ENCODE data around the gene FNBP1L.

FNBP1L gene

DNA sequence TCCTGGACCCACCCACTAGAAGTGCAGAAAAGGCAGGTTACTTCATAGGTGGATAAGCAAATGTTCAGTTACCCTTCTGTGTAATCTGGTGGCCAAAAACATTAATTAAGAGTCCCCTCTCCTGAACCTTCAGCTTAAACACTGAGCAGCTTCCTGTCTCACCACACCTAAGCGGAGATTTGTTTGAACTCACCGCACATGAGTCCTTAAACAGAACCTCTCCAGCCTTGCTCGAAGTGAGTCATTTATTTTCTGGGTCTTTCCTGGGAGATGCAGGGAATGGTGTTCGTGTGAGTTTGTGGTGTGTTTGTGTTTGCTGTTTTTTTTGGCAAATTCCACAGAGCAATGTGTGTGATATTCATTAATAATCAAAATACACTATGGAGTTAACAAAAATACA is 7.6 kb upstream of the FNBP1L start:
- DNase-seq (ENCODE audit: low read depth), result no peak
- TF ChIP-seq CTCF (IDR thresholded peaks at IDR 0.05; ENCODE audit: low read depth, low read length, missing control alignments), result no peak
- in situ Hi-C loops (cut with HindIII; ENCODE audit: low sequenced_read_pairs), result no loop called here

GRCh38 chr1:93440706-93441105 is 7.2 kb upstream of the FNBP1L start:
- in situ Hi-C loops (cut with HindIII; ENCODE audit: low sequenced_read_pairs), result no loop called here
- DNase-seq (ENCODE audit: low read depth), result no peak
- no peak overlapping the region for H3K4me3 ChIP-seq (ENCODE audit: low read depth, low read length)
- no peak for TF ChIP-seq CTCF (IDR thresholded peaks at IDR 0.05; ENCODE audit: low read depth, low read length, missing control alignments)

More for the DNA sequence above, 7.6 kb upstream of the FNBP1L start:
- no peak overlapping the region for H3K4me3 ChIP-seq (ENCODE audit: low read depth, low read length)

DNA sequence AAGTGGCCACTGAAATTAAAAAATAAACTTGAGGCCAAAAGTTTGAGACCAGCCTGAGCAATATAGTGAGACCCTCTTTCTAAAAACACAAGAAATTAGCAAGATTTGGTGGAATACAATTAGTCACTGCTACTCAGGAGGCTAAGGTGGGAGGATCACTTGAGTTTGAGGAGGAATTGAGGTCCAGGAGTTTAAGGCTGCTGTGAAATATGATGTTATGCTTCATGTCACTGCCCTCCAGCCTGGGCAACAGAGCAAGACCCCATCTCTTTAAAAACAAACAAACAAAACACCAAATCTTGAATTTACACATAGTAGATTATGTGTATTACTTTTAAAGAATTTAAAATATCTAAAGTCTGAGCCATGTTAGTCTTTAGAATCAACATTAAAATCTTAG is 6.3 kb upstream of the FNBP1L start:
- no peak for TF ChIP-seq CTCF (IDR thresholded peaks at IDR 0.05; ENCODE audit: low read depth, low read length, missing control alignments)
- in situ Hi-C loops (cut with HindIII; ENCODE audit: low sequenced_read_pairs), result no loop called here
- no peak for DNase-seq (ENCODE audit: low read depth)
- no peak overlapping the region for H3K4me3 ChIP-seq (ENCODE audit: low read depth, low read length)

- no peak for DNase-seq (ENCODE audit: low read depth)
- TF ChIP-seq CTCF (IDR thresholded peaks at IDR 0.05; ENCODE audit: low read depth, low read length, missing control alignments), result no peak
- H3K4me3 ChIP-seq (ENCODE audit: low read depth, low read length), result no peak overlapping the region
- in situ Hi-C loops (cut with HindIII; ENCODE audit: low sequenced_read_pairs), result no loop called here
These were observed 5.8 kb upstream of the FNBP1L start for GRCh38 chr1:93442008-93442666.

- H3K4me3 ChIP-seq (ENCODE audit: low read depth, low read length), result no peak overlapping the region
- in situ Hi-C loops (cut with HindIII; ENCODE audit: low sequenced_read_pairs), result no loop called here
- no peak for DNase-seq (ENCODE audit: low read depth)
- no peak for TF ChIP-seq CTCF (IDR thresholded peaks at IDR 0.05; ENCODE audit: low read depth, low read length, missing control alignments)
These were observed 5.2 kb upstream of the FNBP1L start for GRCh38 chr1:93442741-93443140.

DNA sequence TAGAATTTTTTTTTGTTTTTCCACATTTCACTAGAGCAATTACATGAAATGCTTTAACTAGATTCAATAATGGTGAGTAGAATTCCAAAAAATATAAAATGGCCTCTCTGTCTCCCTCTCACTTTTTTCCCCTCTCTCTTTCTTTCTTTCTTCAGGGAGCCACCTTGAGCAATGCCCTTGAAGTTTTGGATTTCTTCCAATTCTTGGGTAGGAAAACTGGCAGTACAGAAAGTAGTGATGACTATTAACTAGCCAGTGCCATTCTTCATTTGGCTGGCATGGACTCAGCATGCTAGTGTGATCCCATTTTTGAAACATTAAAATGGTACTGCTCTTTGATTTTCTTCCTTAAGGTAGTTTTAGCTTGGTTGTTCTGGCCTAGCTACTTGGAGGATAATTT is 4.5 kb upstream of the FNBP1L start:
- H3K4me3 ChIP-seq (ENCODE audit: low read depth, low read length), result no peak overlapping the region
- in situ Hi-C loops (cut with HindIII; ENCODE audit: low sequenced_read_pairs), result no loop called here
- DNase-seq (ENCODE audit: low read depth), result no peak
- TF ChIP-seq CTCF (IDR thresholded peaks at IDR 0.05; ENCODE audit: low read depth, low read length, missing control alignments), result no peak
